CD4-positive, alpha-beta T cell (primary cell): ENCODE data around the gene PTGS1. TPM values are rescaled to one million over a fixed set of nuclear protein-coding genes. Genes with fewer than 3 reads are reported as not detected.

Experiments used
- ATAC-seq: fragments of 200-7000 bp; cut with Tn5 transposase; one replicate; pipeline ENCODE4 v1.10.0; 2022; ENCODE audit warnings: mild to moderate bottlenecking; ENCODE audit not compliant: poor library complexity
- CTCF ChIA-PET: fragments of 350-600 bp; sonication (Branson Sonifier 250); formaldehyde crosslinking; loops from one replicate; lab custom pipeline; 2021; ENCODE audit warnings: antibody characterized with exemption, inconsistent platforms; lab: Charles Lee
- POLR2A ChIA-PET: fragments of 350-600 bp; sonication (Branson Sonifier 250); formaldehyde crosslinking; loops from one replicate; lab custom pipeline; 2021; ENCODE audit warnings: antibody characterized with exemption, inconsistent platforms; lab: Charles Lee
- DNase-seq, 14 experiments: peaks; one replicate each; pipeline ENCODE4 v3.0.0-alpha.2; 2013 to 2020; ENCODE audit warnings: mixed read lengths in 2 of 14
- H3K27ac ChIP-seq, 2 donors: one replicate each; pipeline versions ENCODE4 v1.5.1 to v1.7.0; 2013; ENCODE audit warnings: low read length in 2 of 2, low read depth in 1 of 2, mild to moderate bottlenecking in 1 of 2
- H3K27me3 ChIP-seq, 2 experiments: 1 replicate in 1 of 2; 2 replicates in 1 of 2; pipeline versions ENCODE4 v1.6.1 to v1.7.0; 2013; ENCODE audit warnings: low read length in 2 of 2, control low read depth in 1 of 2, mild to moderate bottlenecking in 1 of 2, moderate library complexity in 1 of 2; ENCODE audit not compliant: insufficient read depth in 2 of 2, control insufficient read depth in 1 of 2
- H3K36me3 ChIP-seq: one replicate; pipeline ENCODE4 v1.6.1; 2013; ENCODE audit warnings: low read length, control low read depth; ENCODE audit not compliant: insufficient read depth
- H3K4me1 ChIP-seq: one replicate; pipeline ENCODE4 v1.6.1; 2013; ENCODE audit warnings: low read length, control low read depth; ENCODE audit not compliant: insufficient read depth
- H3K4me3 ChIP-seq: one replicate; pipeline ENCODE4 v1.5.1; 2013; ENCODE audit warnings: mild to moderate bottlenecking, low read length, moderate library complexity
- H3K9me3 ChIP-seq, 2 experiments: 1 replicate in 1 of 2; 2 replicates in 1 of 2; pipeline versions ENCODE4 v1.6.1 to v1.7.0; 2013; ENCODE audit warnings: low read length in 2 of 2, mild to moderate bottlenecking in 2 of 2, control low read depth in 1 of 2, moderate library complexity in 1 of 2; ENCODE audit not compliant: control insufficient read depth in 1 of 2, insufficient read depth in 1 of 2
- H3K27ac Mint-ChIP-seq: one replicate; pipeline ENCODE4 v1.8.0; 2020; ENCODE audit warnings: mixed read lengths
- H3K27me3 Mint-ChIP-seq: one replicate; pipeline ENCODE4 v1.8.0; 2021; ENCODE audit warnings: mixed read lengths
- H3K36me3 Mint-ChIP-seq: one replicate; pipeline ENCODE4 v1.8.0; 2021; ENCODE audit warnings: low read depth, mixed read lengths
- H3K4me1 Mint-ChIP-seq: one replicate; pipeline ENCODE4 v1.8.0; 2021; ENCODE audit warnings: low read depth, mixed read lengths
- H3K4me3 Mint-ChIP-seq: one replicate; pipeline ENCODE4 v1.8.0; 2020; ENCODE audit warnings: mild to moderate bottlenecking, mixed read lengths
- H3K9me3 Mint-ChIP-seq: one replicate; pipeline ENCODE4 v1.8.0; 2020; ENCODE audit warnings: mixed read lengths
- intact Hi-C, 2 experiments: fragments of 100-400 bp; cut with DNase I in 1 of 2; cut with micrococcal nuclease in 1 of 2; formaldehyde crosslinking; loops; one replicate each; pipeline versions ENCODE4 v1.15.1 to v1.9.0; 2023 to 2025; cut with DNase I, micrococcal nuclease
- total RNA-seq, 174 experiments: library from RNA in 2 of 174; stranded (reverse) in 2 of 174; gene quantifications; one replicate each; pipeline ENCODE4 v1.2.3 and lab custom pipeline; 2021 to 2026
- TF ChIP-seq, protein P1 (sequence below): fragments of 200-600 bp; IDR thresholded peaks from one replicate; pipeline ENCODE4 v1.8.0; 2022; ENCODE audit warnings: antibody characterized with exemption, mild to moderate bottlenecking

The PTGS1 gene
- total RNA-seq, 2 experiments from 2014 or later: 0.14 to 0.27 TPM

DNA sequence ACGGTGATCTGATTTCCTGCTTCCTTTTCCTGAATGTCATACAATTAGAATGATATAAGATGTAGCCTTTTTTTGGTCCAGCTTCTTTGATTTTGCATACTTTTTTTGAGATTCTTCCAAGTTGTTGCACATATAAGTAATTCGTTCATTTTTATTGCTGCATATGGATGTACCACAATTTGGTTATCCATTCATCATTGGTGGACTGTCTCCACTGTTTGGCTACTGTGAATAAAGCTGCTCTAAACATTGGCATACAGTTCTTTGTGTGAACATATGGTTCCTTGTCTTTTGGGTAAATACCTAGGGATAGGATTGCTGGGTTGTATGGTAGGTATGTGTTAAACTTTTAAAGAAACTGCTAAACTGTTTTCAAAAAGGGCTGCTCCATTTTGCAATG is 54.3 kb downstream of the PTGS1 start:
- CTCF ChIA-PET: no interaction called here
- Histone ChIP-seq H3K4me3 (no peak overlapping the region), H3K4me1 (no peaks in the 10 kb centered on the region), H3K27ac (no peak overlapping the region), H3K9me3 (peaks cover 13 to 15% of the 10 kb centered on the region in 2 experiments), H3K36me3 (no peaks in the 10 kb centered on the region), H3K27me3 (peaks cover 0 to 5% of the 10 kb centered on the region in 2 experiments)
- Mint-ChIP-seq H3K4me1 (no peaks in the 10 kb centered on the region), H3K27ac (no peak overlapping the region), H3K9me3 (peaks cover 12% of the 10 kb centered on the region), H3K36me3 (no peaks in the 10 kb centered on the region), H3K4me3 (no peak overlapping the region), H3K27me3 (peaks cover 39% of the 10 kb centered on the region)
- TF ChIP-seq, protein P1, sequence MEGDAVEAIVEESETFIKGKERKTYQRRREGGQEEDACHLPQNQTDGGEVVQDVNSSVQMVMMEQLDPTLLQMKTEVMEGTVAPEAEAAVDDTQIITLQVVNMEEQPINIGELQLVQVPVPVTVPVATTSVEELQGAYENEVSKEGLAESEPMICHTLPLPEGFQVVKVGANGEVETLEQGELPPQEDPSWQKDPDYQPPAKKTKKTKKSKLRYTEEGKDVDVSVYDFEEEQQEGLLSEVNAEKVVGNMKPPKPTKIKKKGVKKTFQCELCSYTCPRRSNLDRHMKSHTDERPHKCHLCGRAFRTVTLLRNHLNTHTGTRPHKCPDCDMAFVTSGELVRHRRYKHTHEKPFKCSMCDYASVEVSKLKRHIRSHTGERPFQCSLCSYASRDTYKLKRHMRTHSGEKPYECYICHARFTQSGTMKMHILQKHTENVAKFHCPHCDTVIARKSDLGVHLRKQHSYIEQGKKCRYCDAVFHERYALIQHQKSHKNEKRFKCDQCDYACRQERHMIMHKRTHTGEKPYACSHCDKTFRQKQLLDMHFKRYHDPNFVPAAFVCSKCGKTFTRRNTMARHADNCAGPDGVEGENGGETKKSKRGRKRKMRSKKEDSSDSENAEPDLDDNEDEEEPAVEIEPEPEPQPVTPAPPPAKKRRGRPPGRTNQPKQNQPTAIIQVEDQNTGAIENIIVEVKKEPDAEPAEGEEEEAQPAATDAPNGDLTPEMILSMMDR: no peak
- no peak for ATAC-seq
- POLR2A ChIA-PET: no interaction called here
- intact Hi-C loops: no loop called here
- no peak for DNase-seq

DNA sequence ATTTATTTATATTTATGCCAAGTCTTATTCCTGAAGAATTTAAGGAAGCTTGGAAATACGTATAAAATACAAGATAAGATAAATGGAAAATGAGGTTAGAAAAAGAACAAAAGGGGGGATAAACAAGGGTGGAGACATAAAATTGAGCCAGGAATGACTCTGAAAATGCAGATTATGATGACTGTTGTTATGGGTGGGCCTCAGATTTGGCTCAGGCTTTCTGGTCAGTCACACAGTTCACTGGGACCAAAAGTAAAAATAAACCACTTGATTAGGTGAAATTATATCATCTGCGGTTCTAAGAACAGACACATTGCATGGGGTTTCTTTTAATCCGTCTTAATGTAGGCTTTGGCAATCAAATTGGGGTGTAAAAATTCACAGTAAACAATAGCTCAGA is 55.9 kb downstream of the PTGS1 start:
- POLR2A ChIA-PET: no interaction called here
- Histone ChIP-seq H3K27me3 (no peaks in the 10 kb centered on the region), H3K4me1 (no peaks in the 10 kb centered on the region), H3K36me3 (no peaks in the 10 kb centered on the region), H3K4me3 (no peak overlapping the region), H3K27ac (no peak overlapping the region), H3K9me3 (peaks cover 0 to 8% of the 10 kb centered on the region in 2 experiments)
- H3K9me3 Mint-ChIP-seq: peaks cover 8% of the 10 kb centered on the region
- no peak overlapping the region for H3K4me3 Mint-ChIP-seq
- no peak overlapping the region for H3K27ac Mint-ChIP-seq
- H3K4me1 Mint-ChIP-seq: no peaks in the 10 kb centered on the region
- DNase-seq (no peak), ATAC-seq (no peak)
- peaks cover 36% of the 10 kb centered on the region for H3K27me3 Mint-ChIP-seq
- intact Hi-C loops: no loop called here
- TF ChIP-seq, protein P1: no peak
- no peaks in the 10 kb centered on the region for H3K36me3 Mint-ChIP-seq
- CTCF ChIA-PET: no interaction called here

DNA sequence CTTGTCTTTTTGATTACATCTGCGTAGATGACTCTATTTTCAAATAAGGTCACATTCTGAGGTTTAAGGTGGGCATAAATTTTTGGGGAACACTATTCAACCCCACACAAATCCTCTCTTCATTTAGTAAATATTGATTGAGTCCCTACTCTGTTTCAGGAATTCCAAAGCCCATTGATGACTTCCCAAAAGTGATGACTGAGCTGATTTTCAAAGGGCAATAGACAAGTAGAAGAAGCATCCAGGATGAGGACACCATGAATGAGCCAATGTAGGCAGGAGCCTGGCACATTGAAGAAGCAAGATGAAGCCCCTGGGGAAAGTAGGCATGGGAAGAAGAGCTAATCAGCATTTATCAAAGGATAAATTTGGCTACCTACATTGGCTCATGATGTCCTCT is 71.7 kb downstream of the PTGS1 start:
- DNase-seq: no peak
- Histone ChIP-seq H3K4me3 (no peak overlapping the region), H3K4me1 (no peaks in the 10 kb centered on the region), H3K36me3 (no peaks in the 10 kb centered on the region), H3K9me3 (peaks cover 0 to 4% of the 10 kb centered on the region in 2 experiments), H3K27ac (no peak overlapping the region), H3K27me3 (peaks cover 12 to 14% of the 10 kb centered on the region in 2 experiments)
- H3K9me3 Mint-ChIP-seq: no peaks in the 10 kb centered on the region
- CTCF ChIA-PET: no interaction called here
- no peaks in the 10 kb centered on the region for H3K4me1 Mint-ChIP-seq
- no peak overlapping the region for H3K4me3 Mint-ChIP-seq
- no peaks in the 10 kb centered on the region for H3K36me3 Mint-ChIP-seq
- POLR2A ChIA-PET: no interaction called here
- no peak for ATAC-seq
- peaks cover 63% of the 10 kb centered on the region for H3K27me3 Mint-ChIP-seq
- no peak overlapping the region for H3K27ac Mint-ChIP-seq
- intact Hi-C loops: no loop called here
- TF ChIP-seq, protein P1: no peak
